SU-DHL-6 (cell line): ENCODE measurements around the gene TMEM242.

Source experiments
- H2AFZ ChIP-seq: fragments of 200-600 bp; sonication (generic); 2 replicates; pipeline ENCODE4 v1.6.1; 2014; ENCODE audit warnings: low read depth, mild to moderate bottlenecking, moderate library complexity, mixed read lengths, antibody characterized with exemption, low read length; ENCODE audit not compliant: severe bottlenecking
- H3F3A ChIP-seq: fragments of 200-600 bp; shearing (Covaris generic); 2 replicates; pipeline ENCODE4 v1.6.0; 2016; ENCODE audit warnings: antibody characterized with exemption, mild to moderate bottlenecking; ENCODE audit not compliant: insufficient read depth
- H3K27ac ChIP-seq: fragments of 200-600 bp; sonication (generic); 2 replicates; pipeline ENCODE4 v1.5.1; 2016; ENCODE audit warnings: low read depth, mild to moderate bottlenecking, low read length, moderate library complexity, mixed read lengths
- H3K27me3 ChIP-seq: fragments of 200-600 bp; sonication (generic), shearing (Covaris generic); 2 replicates; pipeline ENCODE4 v1.6.0; 2014; ENCODE audit warnings: mild to moderate bottlenecking, low read length
- H3K36me3 ChIP-seq: fragments of 200-600 bp; sonication (generic); 2 replicates; pipeline ENCODE4 v1.6.1; 2014; ENCODE audit warnings: mild to moderate bottlenecking, low read length, mixed read lengths
- H3K4me2 ChIP-seq: fragments of 300-600, 200-600 bp; shearing (Covaris generic), sonication (generic); 2 replicates; pipeline ENCODE4 v1.6.0; 2014; ENCODE audit warnings: low read length, low read depth, mild to moderate bottlenecking; ENCODE audit not compliant: poor library complexity, severe bottlenecking
- H3K4me3 ChIP-seq: fragments of 200-600 bp; sonication (generic); 2 replicates; pipeline ENCODE4 v1.5.1; 2014; ENCODE audit warnings: antibody characterized with exemption, low read length, mild to moderate bottlenecking, mixed read lengths; ENCODE audit not compliant: insufficient read depth, poor library complexity, severe bottlenecking
- H3K79me2 ChIP-seq: fragments of 200-600 bp; sonication (generic); 2 replicates; pipeline ENCODE4 v1.6.1; 2014; ENCODE audit warnings: mild to moderate bottlenecking, low read length, moderate library complexity; ENCODE audit not compliant: insufficient read depth
- H3K9ac ChIP-seq: fragments of 200-600 bp; sonication (generic); 2 replicates; pipeline ENCODE4 v1.7.0; 2014; ENCODE audit warnings: mild to moderate bottlenecking, low read length
- H3K9me2 ChIP-seq: fragments of 200-600 bp; sonication (generic); replicated peaks from 2 replicates; pipeline ENCODE4 v1.6.1; 2014; ENCODE audit warnings: low read length; ENCODE audit not compliant: insufficient read depth
- H3K9me3 ChIP-seq: fragments of 200-600 bp; sonication (generic); 2 replicates; pipeline ENCODE4 v1.6.1; 2014; ENCODE audit warnings: low read length, mixed read lengths; ENCODE audit not compliant: insufficient read depth
- H4K20me1 ChIP-seq: fragments of 200-600 bp; sonication (generic); 2 replicates; pipeline ENCODE4 v1.6.1; 2014; ENCODE audit warnings: low read depth, mild to moderate bottlenecking, antibody characterized with exemption, low read length, moderate library complexity, mixed read lengths
- EZH2phosphoT487 ChIP-seq: fragments of 200-600 bp; sonication (generic), shearing (Covaris generic); conservative IDR thresholded peaks from 2 replicates; pipeline ENCODE4 v1.6.1; 2018; ENCODE audit warnings: mild to moderate bottlenecking, antibody characterized with exemption, low read length, moderate library complexity, mixed read lengths
- TF ChIP-seq, protein P1 (sequence below): fragments of 200-600 bp; sonication (generic); IDR thresholded peaks from one replicate; pipeline ENCODE4 v1.5.1; 2017; ENCODE audit warnings: antibody characterized with exemption, mild to moderate bottlenecking, low read length, moderate library complexity; ENCODE audit not compliant: insufficient read depth, poor library complexity, severe bottlenecking

Gene TMEM242

DNA sequence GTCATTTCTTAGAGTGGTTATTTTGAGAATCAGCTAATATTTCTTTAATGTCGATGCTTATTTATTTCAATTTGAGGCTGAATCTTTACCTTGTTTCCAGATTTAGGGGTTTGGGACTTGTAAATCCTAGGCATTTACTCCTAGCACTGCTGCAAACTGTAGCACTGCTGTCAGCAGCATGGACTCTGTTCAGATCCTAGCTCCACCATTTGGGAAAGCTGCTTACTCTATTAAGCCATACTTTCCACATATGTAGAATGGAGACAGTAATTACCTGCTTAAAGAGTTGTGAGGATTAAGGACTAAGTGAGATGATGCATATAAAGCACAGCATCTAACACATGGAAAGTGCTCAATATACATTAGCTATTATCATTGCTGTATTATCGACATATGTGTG lies 28.7 kb downstream of the TMEM242 start:
- H2AFZ ChIP-seq: no peak overlapping the region
- H3F3A ChIP-seq: no peaks in the 10 kb centered on the region
- H3K27ac ChIP-seq: no peak overlapping the region
- no peaks in the 10 kb centered on the region for H4K20me1 ChIP-seq
- no peak overlapping the region for H3K9ac ChIP-seq
- H3K27me3 ChIP-seq: no peaks in the 10 kb centered on the region
- no peak overlapping the region for H3K4me3 ChIP-seq
- no peaks in the 10 kb centered on the region for H3K9me3 ChIP-seq
- no peak overlapping the region for H3K4me2 ChIP-seq
- TF ChIP-seq, protein P1, sequence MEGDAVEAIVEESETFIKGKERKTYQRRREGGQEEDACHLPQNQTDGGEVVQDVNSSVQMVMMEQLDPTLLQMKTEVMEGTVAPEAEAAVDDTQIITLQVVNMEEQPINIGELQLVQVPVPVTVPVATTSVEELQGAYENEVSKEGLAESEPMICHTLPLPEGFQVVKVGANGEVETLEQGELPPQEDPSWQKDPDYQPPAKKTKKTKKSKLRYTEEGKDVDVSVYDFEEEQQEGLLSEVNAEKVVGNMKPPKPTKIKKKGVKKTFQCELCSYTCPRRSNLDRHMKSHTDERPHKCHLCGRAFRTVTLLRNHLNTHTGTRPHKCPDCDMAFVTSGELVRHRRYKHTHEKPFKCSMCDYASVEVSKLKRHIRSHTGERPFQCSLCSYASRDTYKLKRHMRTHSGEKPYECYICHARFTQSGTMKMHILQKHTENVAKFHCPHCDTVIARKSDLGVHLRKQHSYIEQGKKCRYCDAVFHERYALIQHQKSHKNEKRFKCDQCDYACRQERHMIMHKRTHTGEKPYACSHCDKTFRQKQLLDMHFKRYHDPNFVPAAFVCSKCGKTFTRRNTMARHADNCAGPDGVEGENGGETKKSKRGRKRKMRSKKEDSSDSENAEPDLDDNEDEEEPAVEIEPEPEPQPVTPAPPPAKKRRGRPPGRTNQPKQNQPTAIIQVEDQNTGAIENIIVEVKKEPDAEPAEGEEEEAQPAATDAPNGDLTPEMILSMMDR: no peak
- TF ChIP-seq EZH2phosphoT487: no peak
- no peaks in the 10 kb centered on the region for H3K36me3 ChIP-seq
- H3K79me2 ChIP-seq: no peaks in the 10 kb centered on the region
- H3K9me2 ChIP-seq: no peaks in the 10 kb centered on the region

DNA sequence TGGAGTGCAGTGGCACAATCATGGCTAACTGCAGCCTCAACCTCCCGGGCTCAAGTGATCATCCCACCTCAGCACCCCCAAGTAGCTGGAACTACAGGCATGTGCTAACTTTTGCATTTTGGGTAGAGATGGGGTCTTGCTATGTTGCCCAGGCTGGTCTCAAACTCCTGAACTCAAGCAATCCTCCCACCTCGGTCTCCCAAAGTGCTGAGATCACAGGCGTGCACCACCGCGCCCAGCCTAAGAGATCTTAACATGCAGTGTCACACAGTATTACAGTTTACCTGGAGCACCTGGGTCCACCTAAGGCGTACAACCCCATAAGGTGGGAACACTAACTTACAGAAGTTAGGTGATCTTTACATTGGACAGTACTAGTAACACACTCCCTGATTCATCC lies 29.5 kb downstream of the TMEM242 start:
- Histone ChIP-seq H3K9me3 (no peaks in the 10 kb centered on the region), H4K20me1 (no peaks in the 10 kb centered on the region), H3K36me3 (no peaks in the 10 kb centered on the region), H3K9ac (no peak overlapping the region), H3K27ac (no peak overlapping the region), H3K9me2 (no peaks in the 10 kb centered on the region), H3K79me2 (no peaks in the 10 kb centered on the region), H2AFZ (no peak overlapping the region), H3K4me2 (no peak overlapping the region), H3F3A (no peaks in the 10 kb centered on the region), H3K27me3 (no peaks in the 10 kb centered on the region), H3K4me3 (no peak overlapping the region)
- TF ChIP-seq, protein P1: no peak
- no peak for TF ChIP-seq EZH2phosphoT487

DNA sequence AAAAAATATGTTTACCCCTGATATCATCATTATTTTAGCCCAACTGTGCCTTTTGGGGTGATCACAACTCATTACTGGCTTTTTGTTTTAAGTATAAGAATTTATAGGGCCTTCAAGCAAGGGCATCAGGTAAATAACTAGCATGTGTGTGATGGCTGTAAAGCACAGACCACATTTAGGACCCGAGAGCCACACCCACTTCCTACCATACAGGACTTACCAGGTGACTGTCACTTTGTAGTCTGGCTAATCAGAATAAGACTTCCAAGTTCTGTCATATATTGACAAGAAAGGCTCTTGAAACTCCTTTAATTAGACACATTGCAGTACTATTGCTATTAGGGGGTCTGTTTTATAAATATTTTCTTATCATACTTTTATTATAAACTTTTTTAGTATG lies 31.1 kb downstream of the TMEM242 start:
- no peaks in the 10 kb centered on the region for H3K27me3 ChIP-seq

More for the DNA sequence above, 31.1 kb downstream of the TMEM242 start:
- Histone ChIP-seq H4K20me1 (no peaks in the 10 kb centered on the region), H3F3A (no peaks in the 10 kb centered on the region), H3K79me2 (no peaks in the 10 kb centered on the region), H3K9ac (no peak overlapping the region), H3K4me2 (no peak overlapping the region), H3K36me3 (no peaks in the 10 kb centered on the region), H2AFZ (no peak overlapping the region), H3K9me3 (no peaks in the 10 kb centered on the region), H3K4me3 (no peak overlapping the region), H3K27ac (no peak overlapping the region), H3K9me2 (no peaks in the 10 kb centered on the region)
- TF ChIP-seq, protein P1: no peak
- TF ChIP-seq EZH2phosphoT487: no peak
